Neural crest cell (in vitro differentiated cells): ENCODE measurements around the gene MAPK8IP3. TPM values are rescaled to one million over a fixed set of nuclear protein-coding genes. Genes with fewer than 3 reads are reported as not detected.

Source experiments
- DNase-seq: peaks from one replicate; pipeline ENCODE4 v3.0.0; 2021; ENCODE audit warnings: low read depth, mixed read lengths, low spot score
- H3K27ac Mint-ChIP-seq: one replicate; pipeline ENCODE4 v1.8.0; 2021; ENCODE audit warnings: mild to moderate bottlenecking, mixed read lengths; ENCODE audit not compliant: unreplicated experiment
- H3K27me3 Mint-ChIP-seq: 2 replicates; pipeline ENCODE4 v1.8.0; 2021; ENCODE audit warnings: low read depth, mild to moderate bottlenecking, mixed read lengths
- H3K36me3 Mint-ChIP-seq: 2 replicates; pipeline ENCODE4 v1.8.0; 2021; ENCODE audit warnings: low read depth, mild to moderate bottlenecking, mixed read lengths
- H3K4me1 Mint-ChIP-seq: 2 replicates; pipeline ENCODE4 v1.8.0; 2021; ENCODE audit warnings: mixed read lengths
- H3K4me3 Mint-ChIP-seq: one replicate; pipeline ENCODE4 v1.8.0; 2021; ENCODE audit warnings: mild to moderate bottlenecking, mixed read lengths
- H3K9me3 Mint-ChIP-seq: 2 replicates; pipeline ENCODE4 v1.8.0; 2021; ENCODE audit warnings: mixed read lengths
- CTCF ChIP-seq: fragments of 200-600 bp; sonication (generic); conservative IDR thresholded peaks from 2 replicates; pipeline ENCODE4 v1.5.0; 2021; ENCODE audit warnings: antibody characterized with exemption, mild to moderate bottlenecking
- total RNA-seq: library from RNA; stranded (reverse); gene quantifications from 2 replicates; pipeline ENCODE4 v1.2.1, GENCODE V29; 2021

MAPK8IP3 gene
- total RNA-seq, 1 donor from 2014 or later, result 111 TPM

- H3K27me3 Mint-ChIP-seq, result peaks cover 6% of the 10 kb centered on the region
- TF ChIP-seq CTCF, result peak; percentile 92
- peaks cover 8% of the 10 kb centered on the region for H3K4me1 Mint-ChIP-seq
- H3K27ac Mint-ChIP-seq, result peak within 1 kb of the TSS; percentile 98
- peaks cover 6% of the 10 kb centered on the region for H3K36me3 Mint-ChIP-seq
- H3K4me3 Mint-ChIP-seq, result peak within 1 kb of the TSS; percentile 99
- H3K9me3 Mint-ChIP-seq, result no peaks in the 10 kb centered on the region
- peak; percentile 84 for DNase-seq
These were observed 67.1 kb downstream of the MAPK8IP3 start, which contains the start of gene MRPS34 for GRCh38 chr16:1772908-1773702. Gene MRPS34 (minus strand): TSS chr16:1773134. CDS start chr16:1773119, 15 bp downstream.

- Mint-ChIP-seq H3K9me3 (no peaks in the 10 kb centered on the region), H3K36me3 (peaks cover 6% of the 10 kb centered on the region), H3K27me3 (peaks cover 6% of the 10 kb centered on the region), H3K4me1 (peaks cover 8% of the 10 kb centered on the region), H3K4me3 (peak overlapping the region; percentile 86), H3K27ac (peak overlapping the region; percentile 27)
- DNase-seq, result no peak
- no peak for TF ChIP-seq CTCF
These were observed 67.9 kb downstream of the MAPK8IP3 start for GRCh38 chr16:1773703-1774447.

- no peak for DNase-seq
- H3K9me3 Mint-ChIP-seq, result no peaks in the 10 kb centered on the region
- H3K36me3 Mint-ChIP-seq, result peaks cover 6% of the 10 kb centered on the region
- no peak for TF ChIP-seq CTCF
- H3K27me3 Mint-ChIP-seq, result peaks cover 6% of the 10 kb centered on the region
- H3K27ac Mint-ChIP-seq, result no peak overlapping the region
- peak overlapping the region; percentile 51 for H3K4me3 Mint-ChIP-seq
- H3K4me1 Mint-ChIP-seq, result peaks cover 8% of the 10 kb centered on the region
These were observed 68.4 kb downstream of the MAPK8IP3 start for GRCh38 chr16:1774448-1774780.

- H3K9me3 Mint-ChIP-seq, result no peaks in the 10 kb centered on the region
- peak overlapping the region; percentile 51 for H3K4me3 Mint-ChIP-seq
- H3K27ac Mint-ChIP-seq, result no peak overlapping the region
- peaks cover 8% of the 10 kb centered on the region for H3K4me1 Mint-ChIP-seq
- no peak for DNase-seq
- H3K27me3 Mint-ChIP-seq, result peaks cover 4% of the 10 kb centered on the region
- peaks cover 6% of the 10 kb centered on the region for H3K36me3 Mint-ChIP-seq
- no peak for TF ChIP-seq CTCF
These were observed 69.2 kb downstream of the MAPK8IP3 start for GRCh38 chr16:1775006-1775845.

- H3K9me3 Mint-ChIP-seq, result no peaks in the 10 kb centered on the region
- peak overlapping the region; percentile 67 for H3K4me3 Mint-ChIP-seq
- H3K36me3 Mint-ChIP-seq, result peaks cover 6% of the 10 kb centered on the region
- no peak for TF ChIP-seq CTCF
- peak overlapping the region; percentile 57 for H3K27ac Mint-ChIP-seq
- peaks cover 3% of the 10 kb centered on the region for H3K27me3 Mint-ChIP-seq
- no peak for DNase-seq
- H3K4me1 Mint-ChIP-seq, result peaks cover 8% of the 10 kb centered on the region
These were observed 70.1 kb downstream of the MAPK8IP3 start for GRCh38 chr16:1775846-1776671.
